NCI-H2081 treated with DMSO at 0.1 percent for 48 hours (cell line): ENCODE data around the gene TNFAIP8L1.

ENCODE experiments used
- DNase-seq: peaks from one replicate; lab custom pipeline; 2025; lab: John Stamatoyannopoulos, UW

TNFAIP8L1 gene

GRCh38 chr19:4703671-4704316, 64.5 kb downstream of the TNFAIP8L1 start:
- no peak for DNase-seq

GRCh38 chr19:4704317-4704673, 65.0 kb downstream of the TNFAIP8L1 start:
- no peak for DNase-seq
